ENCODE measurements around the gene TLR7.

The TLR7 gene

DNA sequence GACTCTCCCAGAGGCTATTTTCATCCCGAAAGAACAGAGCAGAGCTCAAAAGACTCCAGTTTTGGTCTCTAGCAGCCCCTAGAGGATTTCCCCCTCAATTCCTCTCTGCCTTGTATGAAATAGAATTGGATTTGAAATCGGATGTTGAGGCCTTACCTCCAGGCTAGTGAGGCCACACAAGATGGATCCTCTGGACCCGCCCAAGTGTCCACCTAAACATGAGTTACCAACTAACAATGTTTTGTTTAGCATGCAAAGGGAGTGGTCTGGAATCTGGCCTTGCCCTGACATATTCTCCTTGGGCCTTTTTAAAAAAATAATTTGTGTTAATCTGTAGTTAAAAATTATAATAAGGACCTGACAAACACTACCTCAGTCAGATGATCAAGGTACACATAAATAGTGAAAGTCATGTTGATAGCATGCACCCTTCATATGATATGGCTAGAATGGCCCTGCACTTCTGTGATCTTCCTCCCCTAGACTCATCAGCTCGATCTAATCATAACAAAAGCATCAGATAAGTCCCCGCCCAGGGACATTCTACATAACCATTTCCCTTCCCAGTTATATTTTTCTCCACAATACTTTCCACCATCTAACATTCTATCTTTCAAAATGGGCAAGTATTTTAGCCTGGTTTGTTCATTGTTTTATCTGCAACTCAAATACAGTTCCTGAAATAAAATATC, 46.1 kb downstream of the TLR7 start:
- no peak overlapping the region for H3K4me3 ChIP-seq (ENCODE audit: low read depth, low read length)
- no peaks in the 10 kb centered on the region for H3K4me1 ChIP-seq
- no peak for DNase-seq
- TF ChIP-seq, protein P1, sequence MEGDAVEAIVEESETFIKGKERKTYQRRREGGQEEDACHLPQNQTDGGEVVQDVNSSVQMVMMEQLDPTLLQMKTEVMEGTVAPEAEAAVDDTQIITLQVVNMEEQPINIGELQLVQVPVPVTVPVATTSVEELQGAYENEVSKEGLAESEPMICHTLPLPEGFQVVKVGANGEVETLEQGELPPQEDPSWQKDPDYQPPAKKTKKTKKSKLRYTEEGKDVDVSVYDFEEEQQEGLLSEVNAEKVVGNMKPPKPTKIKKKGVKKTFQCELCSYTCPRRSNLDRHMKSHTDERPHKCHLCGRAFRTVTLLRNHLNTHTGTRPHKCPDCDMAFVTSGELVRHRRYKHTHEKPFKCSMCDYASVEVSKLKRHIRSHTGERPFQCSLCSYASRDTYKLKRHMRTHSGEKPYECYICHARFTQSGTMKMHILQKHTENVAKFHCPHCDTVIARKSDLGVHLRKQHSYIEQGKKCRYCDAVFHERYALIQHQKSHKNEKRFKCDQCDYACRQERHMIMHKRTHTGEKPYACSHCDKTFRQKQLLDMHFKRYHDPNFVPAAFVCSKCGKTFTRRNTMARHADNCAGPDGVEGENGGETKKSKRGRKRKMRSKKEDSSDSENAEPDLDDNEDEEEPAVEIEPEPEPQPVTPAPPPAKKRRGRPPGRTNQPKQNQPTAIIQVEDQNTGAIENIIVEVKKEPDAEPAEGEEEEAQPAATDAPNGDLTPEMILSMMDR (IDR thresholded peaks at IDR 0.05; ENCODE audit: low read depth, low read length), result no peak
- no peaks in the 10 kb centered on the region for H3K9me3 ChIP-seq
- no peaks in the 10 kb centered on the region for H3K27me3 ChIP-seq
- H3K36me3 ChIP-seq, result no peaks in the 10 kb centered on the region

DNA sequence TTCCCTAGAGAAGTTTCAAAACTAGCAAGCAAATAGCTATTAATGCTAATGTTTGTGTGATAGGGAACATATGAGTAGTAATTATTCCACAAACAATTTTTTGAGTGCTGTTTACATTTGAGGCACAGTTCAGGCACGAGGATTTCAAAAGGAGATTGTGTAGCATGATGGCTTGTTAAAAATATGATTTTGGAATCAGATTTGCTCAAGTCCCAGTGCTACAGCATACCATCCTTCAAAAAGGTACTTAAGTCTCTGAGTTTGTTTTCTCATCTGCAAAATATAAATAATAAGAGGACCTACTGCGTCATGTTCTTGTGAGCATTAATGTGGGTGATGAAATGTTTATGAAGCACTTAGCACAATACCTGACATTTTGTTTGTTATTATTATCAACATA, 50.9 kb downstream of the TLR7 start:
- peaks cover 3% of the 10 kb centered on the region; the same call in 1 of the 2 replicates for H3K27me3 ChIP-seq
- no peak overlapping the region for H3K4me3 ChIP-seq (ENCODE audit: low read depth, low read length)
- no peaks in the 10 kb centered on the region for H3K4me1 ChIP-seq
- no peaks in the 10 kb centered on the region for H3K36me3 ChIP-seq
- no peaks in the 10 kb centered on the region for H3K9me3 ChIP-seq
- no peak for DNase-seq
- TF ChIP-seq, protein P1 (IDR thresholded peaks at IDR 0.05; ENCODE audit: low read depth, low read length), result no peak

DNA sequence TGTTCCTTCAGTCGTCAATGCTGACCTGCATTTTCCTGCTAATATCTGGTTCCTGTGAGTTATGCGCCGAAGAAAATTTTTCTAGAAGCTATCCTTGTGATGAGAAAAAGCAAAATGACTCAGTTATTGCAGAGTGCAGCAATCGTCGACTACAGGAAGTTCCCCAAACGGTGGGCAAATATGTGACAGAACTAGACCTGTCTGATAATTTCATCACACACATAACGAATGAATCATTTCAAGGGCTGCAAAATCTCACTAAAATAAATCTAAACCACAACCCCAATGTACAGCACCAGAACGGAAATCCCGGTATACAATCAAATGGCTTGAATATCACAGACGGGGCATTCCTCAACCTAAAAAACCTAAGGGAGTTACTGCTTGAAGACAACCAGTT, 52.2 kb downstream of the TLR7 start:
- no peak for DNase-seq
- Histone ChIP-seq H3K27me3 (peaks cover 3% of the 10 kb centered on the region; the same call in 1 of the 2 replicates), H3K9me3 (no peaks in the 10 kb centered on the region), H3K4me1 (no peaks in the 10 kb centered on the region), H3K36me3 (no peaks in the 10 kb centered on the region), H3K4me3 (ENCODE audit: low read depth, low read length) (no peak overlapping the region)
- TF ChIP-seq, protein P1 (IDR thresholded peaks at IDR 0.05; ENCODE audit: low read depth, low read length), result no peak

DNA sequence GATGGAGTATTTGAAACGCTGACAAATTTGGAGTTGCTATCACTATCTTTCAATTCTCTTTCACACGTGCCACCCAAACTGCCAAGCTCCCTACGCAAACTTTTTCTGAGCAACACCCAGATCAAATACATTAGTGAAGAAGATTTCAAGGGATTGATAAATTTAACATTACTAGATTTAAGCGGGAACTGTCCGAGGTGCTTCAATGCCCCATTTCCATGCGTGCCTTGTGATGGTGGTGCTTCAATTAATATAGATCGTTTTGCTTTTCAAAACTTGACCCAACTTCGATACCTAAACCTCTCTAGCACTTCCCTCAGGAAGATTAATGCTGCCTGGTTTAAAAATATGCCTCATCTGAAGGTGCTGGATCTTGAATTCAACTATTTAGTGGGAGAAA, 52.7 kb downstream of the TLR7 start:
- no peak overlapping the region for H3K4me3 ChIP-seq (ENCODE audit: low read depth, low read length)
- H3K4me1 ChIP-seq, result no peaks in the 10 kb centered on the region
- H3K9me3 ChIP-seq, result no peaks in the 10 kb centered on the region
- no peak for DNase-seq
- H3K27me3 ChIP-seq, result peaks cover 3% of the 10 kb centered on the region; the same call in 1 of the 2 replicates
- TF ChIP-seq, protein P1 (IDR thresholded peaks at IDR 0.05; ENCODE audit: low read depth, low read length), result no peak
- no peaks in the 10 kb centered on the region for H3K36me3 ChIP-seq

DNA sequence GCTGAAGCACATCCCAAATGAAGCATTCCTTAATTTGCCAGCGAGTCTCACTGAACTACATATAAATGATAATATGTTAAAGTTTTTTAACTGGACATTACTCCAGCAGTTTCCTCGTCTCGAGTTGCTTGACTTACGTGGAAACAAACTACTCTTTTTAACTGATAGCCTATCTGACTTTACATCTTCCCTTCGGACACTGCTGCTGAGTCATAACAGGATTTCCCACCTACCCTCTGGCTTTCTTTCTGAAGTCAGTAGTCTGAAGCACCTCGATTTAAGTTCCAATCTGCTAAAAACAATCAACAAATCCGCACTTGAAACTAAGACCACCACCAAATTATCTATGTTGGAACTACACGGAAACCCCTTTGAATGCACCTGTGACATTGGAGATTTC, 54.1 kb downstream of the TLR7 start:
- no peaks in the 10 kb centered on the region for H3K36me3 ChIP-seq
- no peak for DNase-seq
- H3K9me3 ChIP-seq, result no peaks in the 10 kb centered on the region
- TF ChIP-seq, protein P1 (IDR thresholded peaks at IDR 0.05; ENCODE audit: low read depth, low read length), result no peak
- no peak overlapping the region for H3K4me3 ChIP-seq (ENCODE audit: low read depth, low read length)
- H3K4me1 ChIP-seq, result no peaks in the 10 kb centered on the region
- H3K27me3 ChIP-seq, result peaks cover 3% of the 10 kb centered on the region; the same call in 1 of the 2 replicates

DNA sequence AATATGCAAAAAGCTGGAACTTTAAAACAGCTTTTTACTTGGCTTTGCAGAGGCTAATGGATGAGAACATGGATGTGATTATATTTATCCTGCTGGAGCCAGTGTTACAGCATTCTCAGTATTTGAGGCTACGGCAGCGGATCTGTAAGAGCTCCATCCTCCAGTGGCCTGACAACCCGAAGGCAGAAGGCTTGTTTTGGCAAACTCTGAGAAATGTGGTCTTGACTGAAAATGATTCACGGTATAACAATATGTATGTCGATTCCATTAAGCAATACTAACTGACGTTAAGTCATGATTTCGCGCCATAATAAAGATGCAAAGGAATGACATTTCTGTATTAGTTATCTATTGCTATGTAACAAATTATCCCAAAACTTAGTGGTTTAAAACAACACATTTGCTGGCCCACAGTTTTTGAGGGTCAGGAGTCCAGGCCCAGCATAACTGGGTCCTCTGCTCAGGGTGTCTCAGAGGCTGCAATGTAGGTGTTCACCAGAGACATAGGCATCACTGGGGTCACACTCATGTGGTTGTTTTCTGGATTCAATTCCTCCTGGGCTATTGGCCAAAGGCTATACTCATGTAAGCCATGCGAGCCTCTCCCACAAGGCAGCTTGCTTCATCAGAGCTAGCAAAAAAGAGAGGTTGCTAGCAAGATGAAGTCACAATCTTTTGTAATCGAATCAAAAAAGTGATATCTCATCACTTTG, 55.2 kb downstream of the TLR7 start:
- no peak overlapping the region for H3K4me3 ChIP-seq (ENCODE audit: low read depth, low read length)
- H3K36me3 ChIP-seq, result no peaks in the 10 kb centered on the region
- peaks cover 3% of the 10 kb centered on the region; the same call in 1 of the 2 replicates for H3K27me3 ChIP-seq
- TF ChIP-seq, protein P1 (IDR thresholded peaks at IDR 0.05; ENCODE audit: low read depth, low read length), result no peak
- H3K4me1 ChIP-seq, result no peaks in the 10 kb centered on the region
- no peak for DNase-seq
- H3K9me3 ChIP-seq, result no peaks in the 10 kb centered on the region

Data from BE2C (cell line).